DMS53 (cell line): ENCODE measurements around the gene KIF25.
"Not testable (repeated sequence)": the region's sequence is repeated elsewhere in the genome, so short reads cannot be mapped to it uniquely, and the experiment has no call there.

Experiments
- DNase-seq: peaks from one replicate; lab custom pipeline; 2025; lab: John Stamatoyannopoulos, UW

KIF25 gene

GRCh38 chr6:167995731-167996151 lies 1.7 kb upstream of the KIF25 start:
- no peak for DNase-seq

- peak; percentile 71 for DNase-seq
These were observed 859 bp upstream of the KIF25 start for GRCh38 chr6:167996424-167997199.

- no peak for DNase-seq
These were observed 744 bp downstream of the KIF25 start for GRCh38 chr6:167998215-167998614.

GRCh38 chr6:168000198-168001028 lies 2.9 kb downstream of the KIF25 start:
- DNase-seq = no peak

- no peak for DNase-seq
These were observed 3.5 kb downstream of the KIF25 start for GRCh38 chr6:168001029-168001332.

- DNase-seq = not testable (repeated sequence)
These were observed 4.0 kb downstream of the KIF25 start for GRCh38 chr6:168001514-168001913.

GRCh38 chr6:168002804-168003203 lies 5.3 kb downstream of the KIF25 start:
- no peak for DNase-seq

- DNase-seq = no peak
These were observed 6.6 kb downstream of the KIF25 start for GRCh38 chr6:168004023-168004422.

GRCh38 chr6:168004945-168005344 lies 7.5 kb downstream of the KIF25 start:
- DNase-seq = no peak

- DNase-seq = no peak
These were observed 8.3 kb downstream of the KIF25 start for GRCh38 chr6:168005796-168006195.

GRCh38 chr6:168007592-168008338 lies 10.3 kb downstream of the KIF25 start:
- peak; percentile 16 for DNase-seq

- no peak for DNase-seq
These were observed 11.9 kb downstream of the KIF25 start for GRCh38 chr6:168009331-168009730.

- DNase-seq = no peak
These were observed 13.8 kb downstream of the KIF25 start for GRCh38 chr6:168011291-168011690.

GRCh38 chr6:168012431-168013249 lies 15.2 kb downstream of the KIF25 start:
- no peak for DNase-seq

GRCh38 chr6:168013250-168013915 lies 15.9 kb downstream of the KIF25 start:
- DNase-seq = no peak

- DNase-seq = no peak
These were observed 17.0 kb downstream of the KIF25 start for GRCh38 chr6:168014428-168014827.

GRCh38 chr6:168015009-168015408 lies 17.5 kb downstream of the KIF25 start:
- no peak for DNase-seq

GRCh38 chr6:168015482-168016175 lies 18.2 kb downstream of the KIF25 start:
- DNase-seq = no peak

GRCh38 chr6:168016176-168016620 lies 18.7 kb downstream of the KIF25 start:
- no peak for DNase-seq

- DNase-seq = no peak
These were observed 19.5 kb downstream of the KIF25 start for GRCh38 chr6:168016721-168017525.
